WTC11 (cell line): ENCODE measurements around the gene EBLN2.

ENCODE experiments used
- ATF2 ChIP-seq: sonication (generic); formaldehyde crosslinking; IDR thresholded peaks from 2 replicates; pipeline ENCODE4 v1.8.1; 2022; ENCODE audit warnings: low read depth, missing genetic modification reagents, borderline replicate concordance
- CTCF ChIP-seq: fragments of 200-600 bp; IDR thresholded peaks from 2 replicates; pipeline ENCODE4 v1.8.0; 2022; ENCODE audit warnings: antibody characterized with exemption
- E2F5 ChIP-seq: sonication (generic); formaldehyde crosslinking; IDR thresholded peaks from 2 replicates; pipeline ENCODE4 v1.8.1; 2022; ENCODE audit warnings: mild to moderate bottlenecking, moderate library complexity, missing genetic modification reagents
- GRHL2 ChIP-seq: fragments of 250-450 bp; sonication (Bioruptor Pico); IDR thresholded peaks from 2 replicates; pipeline ENCODE4 v1.8.0; 2022; ENCODE audit warnings: mild to moderate bottlenecking, moderate library complexity; ENCODE audit not compliant: insufficient replicate concordance, severe bottlenecking
- IRF2 ChIP-seq: sonication (generic); formaldehyde crosslinking; IDR thresholded peaks from 2 replicates; pipeline ENCODE4 v1.8.0; 2022; ENCODE audit warnings: low read depth, missing genetic modification reagents, borderline replicate concordance
- JUN ChIP-seq: sonication (generic); formaldehyde crosslinking; IDR thresholded peaks from 2 replicates; pipeline ENCODE4 v1.8.0; 2023; ENCODE audit warnings: mild to moderate bottlenecking, missing genetic modification reagents
- MAX ChIP-seq: sonication (generic); formaldehyde crosslinking; IDR thresholded peaks from 2 replicates; pipeline ENCODE4 v1.8.0; 2022; ENCODE audit warnings: mild to moderate bottlenecking, missing genetic modification reagents
- NFYB ChIP-seq: sonication (generic); formaldehyde crosslinking; conservative IDR thresholded peaks from 2 replicates; pipeline ENCODE4 v1.8.0; 2022; ENCODE audit warnings: low read depth, missing genetic modification reagents
- SP1 ChIP-seq: sonication (generic); formaldehyde crosslinking; conservative IDR thresholded peaks from 2 replicates; pipeline ENCODE4 v1.8.1; 2022; ENCODE audit warnings: missing genetic modification reagents
- TP53 ChIP-seq: sonication (generic); formaldehyde crosslinking; IDR thresholded peaks from 2 replicates; pipeline ENCODE4 v1.8.1; 2023; ENCODE audit warnings: mild to moderate bottlenecking, missing genetic modification reagents
- USF2 ChIP-seq: sonication (generic); formaldehyde crosslinking; IDR thresholded peaks from 2 replicates; pipeline ENCODE4 v1.8.1; 2023; ENCODE audit warnings: mild to moderate bottlenecking, missing genetic modification reagents, moderate library complexity

- TF ChIP-seq CTCF = no peak
- no peak for TF ChIP-seq IRF2 (CRISPR knock-in tag)
- TF ChIP-seq MAX (CRISPR knock-in tag) = no peak
- no peak for TF ChIP-seq JUN (CRISPR knock-in tag)
- no peak for TF ChIP-seq TP53 (CRISPR knock-in tag)
- no peak for TF ChIP-seq ATF2
- no peak for TF ChIP-seq SP1 (CRISPR knock-in tag)
- TF ChIP-seq E2F5 (CRISPR knock-in tag) = no peak
- TF ChIP-seq GRHL2 (CRISPR knock-in tag) = no peak
- no peak for TF ChIP-seq USF2 (CRISPR knock-in tag)
- no peak for TF ChIP-seq NFYB (CRISPR knock-in tag)
Measured at GRCh38 chr3:73069775-73070444, 8.5 kb downstream of the EBLN2 start.
